HG03354 (cell line): ENCODE results near the gene PUS3.

ENCODE experiments used
- ATAC-seq: cut with Tn5 transposase; IDR thresholded peaks from one replicate; pipeline ENCODE4 v1.9.1; 2021; ENCODE audit warnings: mild to moderate bottlenecking; ENCODE audit not compliant: unreplicated experiment, poor library complexity, severe bottlenecking

The PUS3 gene

GRCh38 chr11:125902927-125903710, at the start of gene PUS3:
Gene PUS3 (minus strand): TSS chr11:125903206. CDS start chr11:125896284, 6,922 bp downstream.
- peak; percentile 98 for ATAC-seq

- ATAC-seq = no peak
These were observed 49.6 kb upstream of the PUS3 start for GRCh38 chr11:125952559-125952958.

GRCh38 chr11:125951731-125952130, 48.7 kb upstream of the PUS3 start:
- ATAC-seq = no peak

DNA sequence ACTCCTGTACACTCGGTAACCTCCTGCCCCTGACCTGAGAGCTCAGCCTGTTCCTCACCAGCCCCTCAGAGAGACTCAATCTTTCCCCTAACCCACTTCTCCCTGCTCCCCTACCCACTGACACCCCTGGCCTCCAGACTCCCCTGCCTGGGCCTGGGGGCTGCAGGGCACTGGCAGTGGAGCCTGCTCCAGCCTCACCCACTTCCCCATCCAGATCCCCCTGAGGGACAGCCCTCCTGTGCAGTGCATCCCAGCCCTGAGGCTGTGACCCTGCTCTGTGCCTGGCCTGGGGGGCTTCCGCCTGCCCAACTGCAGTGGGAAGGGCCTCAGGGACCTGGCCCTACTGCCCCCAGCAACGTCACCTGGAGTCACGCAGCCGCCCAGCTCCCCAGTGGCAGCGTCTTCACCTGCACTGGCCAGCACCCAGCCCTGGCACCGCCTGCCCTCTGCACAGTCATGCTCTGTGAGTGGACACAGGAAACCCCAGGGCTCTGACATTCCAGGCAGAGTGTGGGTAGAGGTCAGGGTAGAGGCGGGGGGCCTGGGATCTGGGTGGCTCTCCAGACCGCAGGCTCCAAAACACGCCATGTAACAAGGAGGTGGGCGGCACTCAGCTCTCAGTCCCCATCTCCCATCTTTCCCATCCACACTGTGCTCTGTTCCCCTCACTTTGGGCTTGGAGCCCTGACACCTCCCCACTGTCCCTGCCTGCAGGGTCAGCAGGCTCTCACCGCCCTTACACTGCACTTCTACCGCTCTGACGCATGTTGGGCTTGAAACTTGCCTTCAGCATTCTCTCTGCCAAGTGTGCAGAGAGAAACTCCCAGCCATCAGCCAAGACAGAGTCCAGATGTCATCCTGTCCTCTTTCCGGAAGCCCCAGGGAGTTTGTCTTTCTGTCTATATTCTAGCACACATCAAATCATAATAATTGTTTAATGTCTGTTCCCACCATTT, 48.0 kb upstream of the PUS3 start:
- ATAC-seq = no peak

GRCh38 chr11:125950178-125950490, 47.1 kb upstream of the PUS3 start:
- no peak for ATAC-seq

DNA sequence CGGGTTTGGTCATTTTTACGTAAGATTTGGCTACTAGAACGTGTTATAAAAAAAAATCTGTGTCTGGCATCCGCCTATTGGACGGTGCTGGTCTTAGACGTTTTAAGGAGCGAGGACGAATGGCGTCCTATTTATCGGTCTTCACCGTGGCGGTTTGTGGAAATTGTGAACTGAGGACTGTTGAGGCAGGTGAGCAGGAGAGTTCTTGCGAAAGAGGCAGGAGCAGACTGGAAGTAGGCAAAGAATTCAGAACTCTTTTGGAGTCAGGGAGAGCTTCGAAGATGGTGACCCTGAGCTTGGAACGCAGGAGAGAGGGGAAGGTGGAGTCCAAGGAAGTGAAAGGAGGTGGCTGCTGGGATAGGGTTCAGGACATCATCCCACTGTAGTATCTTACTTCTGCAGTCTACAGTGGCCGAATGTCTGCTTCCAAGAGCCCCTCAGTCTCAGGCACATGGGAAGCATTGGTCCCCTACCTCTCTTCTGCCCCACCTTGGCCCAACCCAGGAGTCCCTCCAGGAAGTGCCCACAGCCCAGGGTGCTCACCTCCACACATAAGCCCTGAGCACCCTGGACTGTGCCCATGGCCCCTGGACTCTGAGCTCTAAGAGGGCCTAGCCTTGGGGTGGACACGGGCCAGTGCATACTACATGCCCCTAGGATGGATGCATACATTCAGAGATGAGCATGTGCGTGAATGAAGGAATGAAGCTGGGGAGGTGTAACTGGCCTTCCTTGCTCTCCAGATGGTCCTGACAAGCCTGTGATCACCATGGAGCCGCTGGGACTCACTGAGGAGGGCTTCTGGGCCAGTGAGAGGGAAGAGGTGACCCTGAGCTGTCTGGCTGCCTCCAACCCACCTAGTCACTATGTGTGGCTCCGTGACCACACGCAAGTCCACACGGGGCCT, 46.5 kb upstream of the PUS3 start:
- ATAC-seq = no peak

- ATAC-seq = no peak
These were observed 45.5 kb upstream of the PUS3 start for GRCh38 chr11:125948278-125949051.

- ATAC-seq = no peak
These were observed 44.6 kb upstream of the PUS3 start for GRCh38 chr11:125947419-125948277.

GRCh38 chr11:125946712-125947418, 43.9 kb upstream of the PUS3 start:
- no peak for ATAC-seq

DNA sequence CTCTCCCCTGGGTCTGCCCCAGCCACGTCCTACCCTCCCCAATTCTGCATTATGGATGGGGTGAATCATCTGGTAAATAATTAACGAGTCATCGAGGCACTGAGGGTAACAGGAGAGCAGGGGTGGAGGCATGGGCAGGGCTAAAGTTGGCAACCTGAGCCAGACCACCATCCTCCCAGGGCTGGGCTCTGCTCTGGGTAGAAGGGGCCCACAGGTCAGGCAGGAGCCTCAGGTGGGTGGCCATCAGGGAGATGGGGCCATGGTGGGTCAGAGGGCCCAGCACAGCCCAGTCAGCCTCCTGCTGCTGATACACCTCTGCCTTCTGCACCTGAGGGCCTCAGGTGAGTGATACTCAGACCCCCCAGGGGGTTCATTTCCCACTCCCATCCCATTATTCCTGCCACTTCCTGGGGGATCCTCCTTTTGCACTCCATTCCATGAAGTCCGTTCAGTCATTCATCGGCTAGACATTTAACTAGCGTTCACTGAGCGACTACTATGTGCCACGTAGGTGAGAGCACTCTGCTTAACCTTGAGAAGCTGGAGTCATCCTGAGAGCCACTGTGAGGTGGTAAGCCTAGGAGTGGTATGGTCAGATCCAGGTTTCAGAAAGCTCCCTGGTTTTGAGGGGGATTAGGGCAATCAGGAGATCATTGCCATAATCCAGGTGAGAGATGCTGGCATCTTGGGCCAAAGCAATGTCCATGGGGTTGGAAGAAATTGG, 43.0 kb upstream of the PUS3 start, which contains the start of gene VSIG10L2:
Gene VSIG10L2 (plus strand): TSS at position 248 of the 724 bp plus-strand sequence. CDS start 12 bp downstream, at position 260.
- ATAC-seq = no peak

DNA sequence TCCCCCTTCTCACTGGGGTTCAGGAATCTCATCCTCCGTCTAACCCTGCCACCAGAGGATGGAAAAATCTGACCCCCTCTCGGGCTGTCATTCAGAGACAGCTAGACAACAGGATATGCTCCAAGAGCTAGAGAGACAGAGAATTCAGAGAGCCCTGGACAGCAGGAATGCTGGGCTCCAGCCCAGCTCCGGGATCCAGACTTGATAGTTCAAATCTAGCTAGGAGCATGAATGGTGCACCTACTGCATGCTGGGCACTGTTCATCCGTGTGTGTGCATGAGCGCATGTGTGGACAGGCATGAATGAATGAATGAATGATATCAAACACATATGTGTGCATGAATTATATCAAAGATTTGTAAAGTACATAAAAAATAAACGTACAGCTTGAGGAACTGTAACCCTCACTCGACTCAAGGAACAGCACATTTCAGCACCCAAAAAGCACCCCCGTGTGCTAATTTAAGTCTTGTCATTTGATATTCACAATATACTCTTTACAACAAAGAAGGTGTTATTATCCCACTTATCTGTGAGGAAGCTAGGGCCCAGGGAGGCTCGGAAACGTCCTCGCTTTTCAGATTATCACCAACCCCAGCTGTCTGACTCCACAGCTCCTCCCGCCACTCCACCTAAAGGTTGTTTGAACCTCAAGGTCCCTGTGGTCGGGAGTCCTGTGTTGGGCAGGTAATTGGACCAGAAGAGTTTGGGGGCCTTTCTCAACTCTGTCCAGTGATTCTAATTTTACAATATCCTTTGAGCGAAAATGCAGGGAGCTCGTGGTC, 42.2 kb upstream of the PUS3 start:
- no peak for ATAC-seq

DNA sequence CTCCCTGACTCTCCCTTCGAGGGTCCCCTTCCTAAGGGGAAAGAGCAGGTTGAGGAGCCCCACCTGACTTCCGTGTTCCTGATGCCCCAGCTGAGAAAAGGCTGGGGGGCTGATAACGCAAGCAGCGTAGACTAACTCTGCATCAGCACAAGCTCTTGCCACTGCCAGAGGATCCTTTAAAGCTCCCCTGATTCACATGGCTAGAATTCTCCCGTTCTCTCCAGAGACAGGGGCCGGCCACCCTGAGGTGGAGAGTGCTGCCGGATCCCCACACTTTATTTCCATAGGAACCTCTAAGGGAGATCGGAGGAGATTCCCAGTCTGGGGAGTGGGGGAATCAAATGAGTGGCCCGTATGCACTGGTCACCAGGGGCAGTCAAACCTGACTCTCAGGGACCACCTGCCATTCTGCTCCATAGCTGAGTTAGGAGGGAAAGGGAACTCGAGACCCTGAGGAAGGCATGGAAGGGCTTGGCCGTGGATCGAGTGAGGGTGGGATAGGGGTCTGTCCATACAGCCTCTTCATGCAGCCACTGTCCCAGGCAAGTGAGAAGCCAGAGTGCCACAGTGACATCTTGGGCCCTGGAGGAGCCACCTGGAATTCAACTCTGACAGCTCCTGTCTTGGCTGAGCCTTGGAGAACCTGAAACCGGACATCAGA, 41.5 kb upstream of the PUS3 start:
- ATAC-seq = no peak

- no peak for ATAC-seq
These were observed 40.8 kb upstream of the PUS3 start for GRCh38 chr11:125943661-125944349.

- ATAC-seq = no peak
These were observed 39.9 kb upstream of the PUS3 start for GRCh38 chr11:125942771-125943428.
